Measurements from ENCODE around the gene COL24A1.

The COL24A1 gene

GRCh38 chr1:86035101-86035500, 121.5 kb downstream of the COL24A1 start:
- TF ChIP-seq CTCF (IDR thresholded peaks at IDR 0.05; ENCODE audit: low read depth, low read length, missing control alignments), result no peak
- DNase-seq (ENCODE audit: low read depth), result no peak
- in situ Hi-C loops (cut with HindIII; ENCODE audit: low sequenced_read_pairs), result no loop called here
- H3K4me3 ChIP-seq (ENCODE audit: low read depth, low read length), result no peak overlapping the region

GRCh38 chr1:86030180-86030579, 126.4 kb downstream of the COL24A1 start:
- in situ Hi-C loops (cut with HindIII; ENCODE audit: low sequenced_read_pairs), result no loop called here
- TF ChIP-seq CTCF (IDR thresholded peaks at IDR 0.05; ENCODE audit: low read depth, low read length, missing control alignments), result no peak
- no peak for DNase-seq (ENCODE audit: low read depth)
- no peak overlapping the region for H3K4me3 ChIP-seq (ENCODE audit: low read depth, low read length)

- no peak overlapping the region for H3K4me3 ChIP-seq (ENCODE audit: low read depth, low read length)
- peak; percentile 19 for DNase-seq (ENCODE audit: low read depth)
- peak; percentile 88 for TF ChIP-seq CTCF (IDR thresholded peaks at IDR 0.05; ENCODE audit: low read depth, low read length, missing control alignments)
- in situ Hi-C loops (cut with HindIII; ENCODE audit: low sequenced_read_pairs), result no loop called here
Observed at GRCh38 chr1:86018283-86018923, 138.2 kb downstream of the COL24A1 start.

GRCh38 chr1:86016076-86016759, 140.4 kb downstream of the COL24A1 start:
- DNase-seq (ENCODE audit: low read depth), result no peak
- in situ Hi-C loops (cut with HindIII; ENCODE audit: low sequenced_read_pairs), result no loop called here
- no peak for TF ChIP-seq CTCF (IDR thresholded peaks at IDR 0.05; ENCODE audit: low read depth, low read length, missing control alignments)
- H3K4me3 ChIP-seq (ENCODE audit: low read depth, low read length), result no peak overlapping the region

GRCh38 chr1:86015375-86015774, 141.2 kb downstream of the COL24A1 start:
- in situ Hi-C loops (cut with HindIII; ENCODE audit: low sequenced_read_pairs), result no loop called here
- DNase-seq (ENCODE audit: low read depth), result no peak
- no peak for TF ChIP-seq CTCF (IDR thresholded peaks at IDR 0.05; ENCODE audit: low read depth, low read length, missing control alignments)
- no peak overlapping the region for H3K4me3 ChIP-seq (ENCODE audit: low read depth, low read length)

GRCh38 chr1:86000601-86001000, 156.0 kb downstream of the COL24A1 start:
- TF ChIP-seq CTCF (IDR thresholded peaks at IDR 0.05; ENCODE audit: low read depth, low read length, missing control alignments), result no peak
- no peak for DNase-seq (ENCODE audit: low read depth)
- in situ Hi-C loops (cut with HindIII; ENCODE audit: low sequenced_read_pairs), result no loop called here
- no peak overlapping the region for H3K4me3 ChIP-seq (ENCODE audit: low read depth, low read length)
